ENCODE data around the gene ZNF462. TPM values are rescaled to one million over a fixed set of nuclear protein-coding genes. Genes with fewer than 3 reads are reported as not detected.

The ZNF462 gene
- total RNA-seq, 1 experiment from 2014 or later: 164 TPM

GRCh38 chr9:106816524-106816923 is 46.4 kb upstream of the ZNF462 start:
- Histone ChIP-seq H3K79me2 (ENCODE audit: insufficient read depth, low read length) (no peaks in the 10 kb centered on the region), H3K18ac (ENCODE audit: insufficient read length, low read depth, low read length) (no peak overlapping the region), H3K14ac (ENCODE audit: insufficient read depth, low read length) (no peak overlapping the region), H2AFZ (ENCODE audit: low read length) (no peak overlapping the region), H3K27me3 (ENCODE audit: insufficient read depth, low read length) (no peaks in the 10 kb centered on the region), H3K4ac (ENCODE audit: low read depth, low read length) (no peak overlapping the region), H3K4me2 (ENCODE audit: insufficient read depth, insufficient read length, low read length) (no peak overlapping the region), H2BK15ac (ENCODE audit: low read depth, low read length) (no peak overlapping the region), H2AK5ac (ENCODE audit: insufficient read length, low read length) (no peak overlapping the region), H2BK5ac (ENCODE audit: insufficient read length, low read length) (no peak overlapping the region), H3K4me1 (ENCODE audit: insufficient read depth, low read length) (no peaks in the 10 kb centered on the region), H2BK20ac (ENCODE audit: low read depth, low read length, poor library complexity, severe bottlenecking) (no peak overlapping the region), H3T11ph (ENCODE audit: low read length) (no peak overlapping the region), H4K91ac (ENCODE audit: insufficient read length, low read depth, low read length) (no peak overlapping the region), H3K27ac (ENCODE audit: insufficient read length, low read depth, low read length) (no peak overlapping the region), H3K79me1 (ENCODE audit: insufficient read depth, low read depth, low read length, poor library complexity, severe bottlenecking) (no peaks in the 10 kb centered on the region), H2BK120ac (ENCODE audit: low read depth, low read length, poor library complexity, severe bottlenecking) (no peak overlapping the region), H3K9ac (ENCODE audit: extremely low read depth, insufficient read length, low read length) (no peak overlapping the region), H4K8ac (replicated peaks; ENCODE audit: insufficient read length, low read depth, low read length) (no peak overlapping the region), H4K5ac (ENCODE audit: insufficient read length, low read depth, low read length) (no peak overlapping the region), H4K20me1 (ENCODE audit: control insufficient read depth, insufficient read depth, insufficient read length) (no peaks in the 10 kb centered on the region), H2BK12ac (ENCODE audit: insufficient read length, low read depth, low read length) (no peak overlapping the region), H3K9me3 (ENCODE audit: control insufficient read depth, low read depth, low read length) (no peaks in the 10 kb centered on the region), H3K56ac (ENCODE audit: insufficient read length, low read depth, low read length) (no peak overlapping the region), H3K23ac (ENCODE audit: insufficient read length, low read depth, low read length) (no peak overlapping the region), H3K23me2 (ENCODE audit: insufficient read length, low read depth, low read length, poor library complexity, severe bottlenecking) (no peaks in the 10 kb centered on the region)
- no peaks in the 10 kb centered on the region for H3K4me1 Mint-ChIP-seq
- no peak overlapping the region for H3K4me3 Mint-ChIP-seq
- WGBS (ENCODE audit: extremely low coverage, insufficient read length, low lambda C conversion rate): no CpG with 5 or more reads among the region's 2 CpGs
- DNase-seq: no peak
- peaks cover 16 to 20% of the 10 kb centered on the region in 2 experiments; a peak in 4 of 5 replicates for H3K9me3 Mint-ChIP-seq
- TF ChIP-seq, protein P1, sequence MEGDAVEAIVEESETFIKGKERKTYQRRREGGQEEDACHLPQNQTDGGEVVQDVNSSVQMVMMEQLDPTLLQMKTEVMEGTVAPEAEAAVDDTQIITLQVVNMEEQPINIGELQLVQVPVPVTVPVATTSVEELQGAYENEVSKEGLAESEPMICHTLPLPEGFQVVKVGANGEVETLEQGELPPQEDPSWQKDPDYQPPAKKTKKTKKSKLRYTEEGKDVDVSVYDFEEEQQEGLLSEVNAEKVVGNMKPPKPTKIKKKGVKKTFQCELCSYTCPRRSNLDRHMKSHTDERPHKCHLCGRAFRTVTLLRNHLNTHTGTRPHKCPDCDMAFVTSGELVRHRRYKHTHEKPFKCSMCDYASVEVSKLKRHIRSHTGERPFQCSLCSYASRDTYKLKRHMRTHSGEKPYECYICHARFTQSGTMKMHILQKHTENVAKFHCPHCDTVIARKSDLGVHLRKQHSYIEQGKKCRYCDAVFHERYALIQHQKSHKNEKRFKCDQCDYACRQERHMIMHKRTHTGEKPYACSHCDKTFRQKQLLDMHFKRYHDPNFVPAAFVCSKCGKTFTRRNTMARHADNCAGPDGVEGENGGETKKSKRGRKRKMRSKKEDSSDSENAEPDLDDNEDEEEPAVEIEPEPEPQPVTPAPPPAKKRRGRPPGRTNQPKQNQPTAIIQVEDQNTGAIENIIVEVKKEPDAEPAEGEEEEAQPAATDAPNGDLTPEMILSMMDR (conservative IDR thresholded peaks at IDR 0.05): no peak
- H3K36me3 Mint-ChIP-seq (ENCODE audit: insufficient read depth in 1 of 3, low read depth in 3 of 3): peaks cover 5 to 7% (median 7%) of the 10 kb centered on the region in 3 experiments; a peak in 6 of 7 replicates
- no peak overlapping the region for H3K27ac Mint-ChIP-seq
- no peaks in the 10 kb centered on the region for H3K27me3 Mint-ChIP-seq (ENCODE audit: low read depth)
